ENCODE measurements around the gene PRKCA.
"Not testable (repeated sequence)": the region's sequence is repeated elsewhere in the genome, so short reads cannot be mapped to it uniquely, and the experiment has no call there.

The PRKCA gene

GRCh38 chr17:66487981-66488468, 185.6 kb downstream of the PRKCA start:
- H2AFZ ChIP-seq (ENCODE audit: low read length) = no peak overlapping the region
- peaks cover 6% of the 10 kb centered on the region for H3K4me1 ChIP-seq (ENCODE audit: insufficient read depth, low read length, poor library complexity, severe bottlenecking)
- H3K4me2 ChIP-seq (ENCODE audit: low read depth, low read length, poor library complexity, severe bottlenecking) = no peak overlapping the region
- H3F3A ChIP-seq (ENCODE audit: low read depth) = no peaks in the 10 kb centered on the region
- TF ChIP-seq, protein P1, sequence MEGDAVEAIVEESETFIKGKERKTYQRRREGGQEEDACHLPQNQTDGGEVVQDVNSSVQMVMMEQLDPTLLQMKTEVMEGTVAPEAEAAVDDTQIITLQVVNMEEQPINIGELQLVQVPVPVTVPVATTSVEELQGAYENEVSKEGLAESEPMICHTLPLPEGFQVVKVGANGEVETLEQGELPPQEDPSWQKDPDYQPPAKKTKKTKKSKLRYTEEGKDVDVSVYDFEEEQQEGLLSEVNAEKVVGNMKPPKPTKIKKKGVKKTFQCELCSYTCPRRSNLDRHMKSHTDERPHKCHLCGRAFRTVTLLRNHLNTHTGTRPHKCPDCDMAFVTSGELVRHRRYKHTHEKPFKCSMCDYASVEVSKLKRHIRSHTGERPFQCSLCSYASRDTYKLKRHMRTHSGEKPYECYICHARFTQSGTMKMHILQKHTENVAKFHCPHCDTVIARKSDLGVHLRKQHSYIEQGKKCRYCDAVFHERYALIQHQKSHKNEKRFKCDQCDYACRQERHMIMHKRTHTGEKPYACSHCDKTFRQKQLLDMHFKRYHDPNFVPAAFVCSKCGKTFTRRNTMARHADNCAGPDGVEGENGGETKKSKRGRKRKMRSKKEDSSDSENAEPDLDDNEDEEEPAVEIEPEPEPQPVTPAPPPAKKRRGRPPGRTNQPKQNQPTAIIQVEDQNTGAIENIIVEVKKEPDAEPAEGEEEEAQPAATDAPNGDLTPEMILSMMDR (conservative IDR thresholded peaks at IDR 0.05; ENCODE audit: low read length) = no peak
- TF ChIP-seq EZH2phosphoT487 (IDR thresholded peaks at IDR 0.05; ENCODE audit: borderline replicate concordance) = no peak
- no peaks in the 10 kb centered on the region for H3K9me3 ChIP-seq (ENCODE audit: insufficient read depth, low read depth, low read length)
- no peaks in the 10 kb centered on the region for H3K27me3 ChIP-seq (ENCODE audit: insufficient read depth, low read length, poor library complexity, severe bottlenecking)
- no peaks in the 10 kb centered on the region for H3K36me3 ChIP-seq (ENCODE audit: insufficient read depth, low read length)
- no peaks in the 10 kb centered on the region for H4K20me1 ChIP-seq (ENCODE audit: insufficient read depth, low read length, poor library complexity, severe bottlenecking)
- no peaks in the 10 kb centered on the region for H3K9me2 ChIP-seq (replicated peaks; ENCODE audit: low read depth, low read length)
- H3K79me2 ChIP-seq (ENCODE audit: insufficient read depth, low read length) = no peaks in the 10 kb centered on the region
- no peak overlapping the region for H3K4me3 ChIP-seq (ENCODE audit: low read length, poor library complexity, severe bottlenecking)
- no peak overlapping the region for H3K9ac ChIP-seq (ENCODE audit: low read depth, low read length, poor library complexity, severe bottlenecking)

- Histone ChIP-seq H3F3A (ENCODE audit: low read depth) (no peaks in the 10 kb centered on the region), H3K79me2 (ENCODE audit: insufficient read depth, low read length) (no peaks in the 10 kb centered on the region), H3K9me2 (replicated peaks; ENCODE audit: low read depth, low read length) (no peaks in the 10 kb centered on the region), H3K36me3 (ENCODE audit: insufficient read depth, low read length) (no peaks in the 10 kb centered on the region), H3K4me3 (ENCODE audit: low read length, poor library complexity, severe bottlenecking) (no peak overlapping the region), H3K9ac (ENCODE audit: low read depth, low read length, poor library complexity, severe bottlenecking) (no peak overlapping the region), H3K4me2 (ENCODE audit: low read depth, low read length, poor library complexity, severe bottlenecking) (no peak overlapping the region), H3K27me3 (ENCODE audit: insufficient read depth, low read length, poor library complexity, severe bottlenecking) (no peaks in the 10 kb centered on the region), H2AFZ (ENCODE audit: low read length) (no peak overlapping the region), H3K4me1 (ENCODE audit: insufficient read depth, low read length, poor library complexity, severe bottlenecking) (peaks cover 11% of the 10 kb centered on the region), H4K20me1 (ENCODE audit: insufficient read depth, low read length, poor library complexity, severe bottlenecking) (no peaks in the 10 kb centered on the region), H3K9me3 (ENCODE audit: insufficient read depth, low read depth, low read length) (no peaks in the 10 kb centered on the region)
- TF ChIP-seq EZH2phosphoT487 (IDR thresholded peaks at IDR 0.05; ENCODE audit: borderline replicate concordance) = no peak
- TF ChIP-seq, protein P1 (conservative IDR thresholded peaks at IDR 0.05; ENCODE audit: low read length) = no peak
Measured at GRCh38 chr17:66488864-66489263, 186.5 kb downstream of the PRKCA start.

DNA sequence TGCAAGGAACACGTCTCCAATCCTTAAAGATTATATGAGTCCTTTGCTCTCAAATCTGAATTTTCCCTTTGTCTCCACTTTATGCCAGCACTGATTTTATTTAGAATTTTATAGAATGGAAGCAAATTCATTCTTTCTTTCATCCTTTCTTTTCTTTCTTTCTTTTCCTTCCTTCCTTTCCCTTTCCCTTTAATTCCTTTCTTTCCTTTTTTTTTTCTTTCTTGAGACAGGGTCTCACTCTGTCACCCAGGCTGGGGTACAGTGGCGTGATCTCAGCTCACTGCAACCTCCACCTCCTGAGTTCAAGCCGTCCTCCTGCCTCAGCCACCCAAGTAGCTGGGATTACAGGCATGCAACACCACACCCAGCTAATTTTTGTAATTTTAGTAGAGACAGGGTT, 187.2 kb downstream of the PRKCA start:
- not testable (repeated sequence) for H3K9me3 ChIP-seq (ENCODE audit: insufficient read depth, low read depth, low read length); H3K9me2 ChIP-seq (replicated peaks; ENCODE audit: low read depth, low read length); H3K79me2 ChIP-seq (ENCODE audit: insufficient read depth, low read length); H4K20me1 ChIP-seq (ENCODE audit: insufficient read depth, low read length, poor library complexity, severe bottlenecking); H3K9ac ChIP-seq (ENCODE audit: low read depth, low read length, poor library complexity, severe bottlenecking); H3K4me3 ChIP-seq (ENCODE audit: low read length, poor library complexity, severe bottlenecking); H3F3A ChIP-seq (ENCODE audit: low read depth); H2AFZ ChIP-seq (ENCODE audit: low read length); H3K27me3 ChIP-seq (ENCODE audit: insufficient read depth, low read length, poor library complexity, severe bottlenecking); H3K4me2 ChIP-seq (ENCODE audit: low read depth, low read length, poor library complexity, severe bottlenecking); H3K36me3 ChIP-seq (ENCODE audit: insufficient read depth, low read length)
- H3K4me1 ChIP-seq (ENCODE audit: insufficient read depth, low read length, poor library complexity, severe bottlenecking) = peaks cover 17% of the 10 kb centered on the region

DNA sequence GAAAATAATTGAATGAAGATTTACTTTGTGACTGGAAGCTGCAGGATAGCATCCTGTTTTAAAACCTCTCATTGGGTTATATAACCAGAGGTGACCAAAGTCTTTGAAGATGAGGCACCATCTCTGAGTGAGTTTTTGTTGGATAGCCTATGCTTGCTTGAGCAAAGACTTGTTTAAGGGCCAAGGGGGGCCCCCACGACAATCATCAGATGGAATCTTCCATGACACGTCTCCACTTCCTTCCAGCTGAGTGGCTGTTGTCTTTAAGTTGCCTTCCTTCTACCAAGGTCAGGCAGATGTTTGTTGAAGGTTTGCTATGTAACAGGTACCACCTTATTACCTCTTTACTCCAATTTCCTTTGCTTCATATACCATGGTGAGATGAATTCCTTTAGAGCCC, 188.8 kb downstream of the PRKCA start:
- Histone ChIP-seq H3K4me2 (ENCODE audit: low read depth, low read length, poor library complexity, severe bottlenecking) (no peak overlapping the region), H3F3A (ENCODE audit: low read depth) (no peaks in the 10 kb centered on the region), H3K9ac (ENCODE audit: low read depth, low read length, poor library complexity, severe bottlenecking) (no peak overlapping the region), H2AFZ (ENCODE audit: low read length) (no peak overlapping the region), H3K9me3 (ENCODE audit: insufficient read depth, low read depth, low read length) (no peaks in the 10 kb centered on the region), H3K4me1 (ENCODE audit: insufficient read depth, low read length, poor library complexity, severe bottlenecking) (peaks cover 20% of the 10 kb centered on the region), H3K27me3 (ENCODE audit: insufficient read depth, low read length, poor library complexity, severe bottlenecking) (no peaks in the 10 kb centered on the region), H3K79me2 (ENCODE audit: insufficient read depth, low read length) (no peaks in the 10 kb centered on the region), H3K9me2 (replicated peaks; ENCODE audit: low read depth, low read length) (no peaks in the 10 kb centered on the region), H3K36me3 (ENCODE audit: insufficient read depth, low read length) (no peaks in the 10 kb centered on the region), H4K20me1 (ENCODE audit: insufficient read depth, low read length, poor library complexity, severe bottlenecking) (no peaks in the 10 kb centered on the region), H3K4me3 (ENCODE audit: low read length, poor library complexity, severe bottlenecking) (no peak overlapping the region)
- TF ChIP-seq EZH2phosphoT487 (IDR thresholded peaks at IDR 0.05; ENCODE audit: borderline replicate concordance) = no peak
- TF ChIP-seq, protein P1 (conservative IDR thresholded peaks at IDR 0.05; ENCODE audit: low read length) = no peak
